Eye (tissue), 1 donor: ENCODE results near the gene PJVK.
"Not testable (repeated sequence)": the region's sequence is repeated elsewhere in the genome, so short reads cannot be mapped to it uniquely, and the experiment has no call there.

Source experiments
- DNase-seq: peaks from one replicate; pipeline ENCODE4 v3.0.0-alpha.2; 2015

Gene PJVK

GRCh38 chr2:178436662-178437061 is 14.5 kb upstream of the PJVK start:
- no peak for DNase-seq

- no peak for DNase-seq
Observed at GRCh38 chr2:178441426-178441825, 9.8 kb upstream of the PJVK start.

DNA sequence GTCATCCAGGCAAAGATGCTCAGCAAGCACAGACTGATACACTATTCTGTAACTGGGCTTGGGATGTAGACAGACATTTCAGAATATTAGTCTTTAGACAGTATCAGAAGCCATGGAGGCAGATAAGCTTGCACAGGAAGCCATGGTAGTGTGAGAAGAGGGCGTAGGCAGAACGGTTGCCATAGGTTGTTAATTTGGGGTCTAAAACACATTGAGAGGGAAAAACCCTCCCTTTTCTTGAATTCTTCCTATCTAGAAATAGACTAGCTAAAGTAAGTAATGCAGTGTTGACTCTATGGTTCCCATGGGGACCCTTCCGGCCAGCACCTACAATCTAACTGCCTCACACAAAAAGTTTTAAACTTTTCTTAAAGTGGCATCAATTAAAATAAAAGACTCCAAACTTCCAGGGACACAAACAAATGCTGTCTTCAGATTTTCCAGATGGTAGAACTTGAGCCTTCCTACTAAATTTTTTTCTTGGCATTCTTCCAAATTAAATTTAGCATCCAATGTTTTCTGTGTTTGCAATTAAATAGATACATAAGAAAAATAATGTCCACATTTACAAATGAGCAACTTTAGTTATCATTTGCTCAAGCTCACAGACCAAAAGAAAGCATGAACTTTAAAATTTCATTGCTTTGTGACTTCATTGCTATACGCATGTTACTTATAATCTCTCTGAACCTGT is 2.1 kb upstream of the PJVK start:
- peak; percentile 14 for DNase-seq

DNA sequence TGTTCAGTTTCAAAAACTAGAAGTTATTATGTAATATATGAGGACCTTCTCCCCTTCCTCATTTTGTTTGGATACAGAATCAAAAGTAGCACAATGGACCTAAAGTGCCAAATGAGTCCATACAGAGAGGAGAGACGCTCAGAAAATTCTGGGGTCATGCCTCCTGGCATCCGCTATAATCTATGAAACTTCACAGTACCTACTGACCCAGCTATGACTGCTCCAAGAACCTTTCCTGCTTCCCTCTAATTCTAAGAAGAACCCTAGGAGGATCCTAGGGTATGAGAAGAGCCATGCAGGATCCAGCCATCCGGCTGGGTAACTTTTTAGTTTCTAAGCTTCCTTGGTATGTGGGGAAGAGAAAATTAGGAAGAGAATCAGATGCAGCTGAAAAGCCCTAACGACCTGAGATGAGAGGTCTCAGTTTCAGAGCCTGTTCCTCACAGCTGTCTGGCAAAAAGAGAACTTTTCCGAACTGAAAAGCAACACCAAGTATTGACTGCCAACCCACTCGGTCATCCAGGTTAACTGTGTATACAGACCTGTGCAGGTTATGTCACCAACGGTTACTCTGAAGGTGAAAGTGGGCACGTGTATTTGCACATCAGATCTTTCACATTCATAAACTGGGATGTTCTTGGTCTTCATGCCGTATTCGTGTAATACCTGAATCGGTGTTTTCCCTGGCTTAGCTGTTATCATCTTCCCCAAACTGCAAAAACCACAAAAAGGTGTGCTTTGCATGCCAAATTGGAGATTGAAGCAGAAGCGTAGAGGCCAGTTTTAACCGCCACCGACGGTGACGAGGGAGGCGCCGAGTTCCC is 1.3 kb upstream of the PJVK start:
- DNase-seq = no peak

- DNase-seq = no peak
Observed at GRCh38 chr2:178450524-178450773, 729 bp upstream of the PJVK start.

GRCh38 chr2:178452334-178452733 is 1.2 kb downstream of the PJVK start:
- DNase-seq = peak; percentile 19

DNA sequence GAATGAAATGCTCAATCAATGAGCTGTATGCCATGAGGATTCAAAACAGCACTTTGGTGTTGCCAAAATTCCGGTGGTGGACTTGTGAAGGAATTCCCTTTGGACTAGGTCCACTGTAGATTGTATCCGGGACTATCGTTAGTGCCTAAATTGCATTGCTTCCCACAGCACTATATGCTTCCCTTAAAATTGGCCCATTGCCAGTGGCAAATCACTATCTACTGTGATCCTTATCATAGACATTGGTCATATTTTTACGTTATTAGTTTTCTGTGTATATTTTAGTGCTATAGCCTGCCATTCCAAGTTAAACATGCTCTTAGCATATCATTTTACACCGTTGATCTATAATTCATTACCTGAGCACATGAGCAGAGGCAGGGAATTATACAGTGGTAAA is 1.7 kb downstream of the PJVK start:
- no peak for DNase-seq

DNA sequence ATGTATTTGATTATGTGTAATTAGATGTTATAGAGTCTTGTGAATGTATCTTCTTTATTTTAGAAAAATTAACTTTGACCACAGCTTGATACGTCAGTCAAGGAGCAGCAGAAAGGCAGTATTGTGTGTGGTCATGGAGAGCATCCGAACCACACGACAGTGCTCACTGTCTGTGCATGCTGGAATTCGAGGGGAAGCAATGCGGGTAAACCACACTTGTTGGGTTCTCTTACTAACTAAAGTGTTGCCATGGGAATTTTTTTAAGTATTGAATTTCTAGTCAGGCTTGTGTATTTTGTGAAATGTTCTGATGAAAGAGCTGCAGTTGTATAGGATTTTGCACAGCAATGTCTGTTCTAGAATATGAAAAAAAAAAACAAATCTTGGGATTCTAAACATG is 4.8 kb downstream of the PJVK start:
- no peak for DNase-seq

DNA sequence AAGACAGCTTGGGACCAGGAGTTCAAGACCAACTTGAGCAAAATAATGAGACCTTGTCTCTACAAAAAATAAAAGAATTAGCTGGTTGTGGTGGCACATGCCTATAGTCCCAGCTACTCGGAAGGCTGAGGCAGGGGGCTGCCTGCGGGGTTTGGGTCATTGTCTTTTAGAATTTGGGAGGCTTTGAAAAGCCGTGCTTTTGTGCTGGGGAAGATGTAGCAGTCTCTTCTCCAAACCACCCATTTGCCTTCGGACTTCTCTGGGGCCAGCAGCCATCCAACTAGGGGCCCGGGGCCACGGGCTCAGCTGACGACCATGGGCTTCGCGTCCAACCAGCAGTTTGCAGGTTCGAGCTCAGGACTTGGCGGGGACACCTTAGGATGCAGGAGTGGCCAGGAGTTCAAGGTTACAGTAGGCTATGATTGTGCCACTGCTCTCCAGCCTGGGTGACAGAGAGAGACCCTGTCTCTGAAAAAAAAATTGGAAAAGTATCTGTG is 6.3 kb downstream of the PJVK start:
- no peak for DNase-seq

DNA sequence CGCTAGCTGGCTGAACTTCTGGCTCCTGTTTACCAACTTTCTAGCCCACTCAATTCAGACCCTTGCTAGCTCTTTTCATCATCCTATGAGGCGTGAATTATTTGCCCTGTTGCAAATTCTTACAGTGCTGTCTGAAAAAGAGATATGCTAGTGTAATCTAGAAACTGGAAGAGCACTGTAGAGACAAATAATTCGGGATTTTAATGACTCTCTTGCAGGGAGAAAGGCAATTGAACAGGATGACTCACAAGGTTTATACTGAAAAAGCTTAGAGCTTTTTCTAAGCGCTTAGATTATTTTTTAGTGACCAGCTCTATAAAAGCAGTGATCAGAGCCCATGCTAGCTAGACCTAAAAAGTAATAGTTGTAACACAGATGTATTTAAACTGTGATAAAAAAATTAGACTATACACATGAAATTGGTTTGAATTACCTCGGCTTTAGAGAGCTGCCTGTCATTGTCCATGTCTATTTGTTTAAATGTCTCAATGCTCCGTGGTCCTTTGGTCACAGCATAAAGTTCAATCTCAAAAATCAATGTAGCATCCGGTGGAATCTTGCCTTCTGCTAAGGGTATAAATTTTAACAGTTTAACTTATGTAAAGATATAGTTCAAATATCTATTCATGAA is 18.2 kb downstream of the PJVK start:
- no peak for DNase-seq

- not testable (repeated sequence) for DNase-seq
Observed at GRCh38 chr2:178471313-178471712, 20.1 kb downstream of the PJVK start.

GRCh38 chr2:178473373-178473772 is 22.2 kb downstream of the PJVK start:
- DNase-seq = no peak

GRCh38 chr2:178473931-178474330 is 22.8 kb downstream of the PJVK start:
- DNase-seq = no peak

DNA sequence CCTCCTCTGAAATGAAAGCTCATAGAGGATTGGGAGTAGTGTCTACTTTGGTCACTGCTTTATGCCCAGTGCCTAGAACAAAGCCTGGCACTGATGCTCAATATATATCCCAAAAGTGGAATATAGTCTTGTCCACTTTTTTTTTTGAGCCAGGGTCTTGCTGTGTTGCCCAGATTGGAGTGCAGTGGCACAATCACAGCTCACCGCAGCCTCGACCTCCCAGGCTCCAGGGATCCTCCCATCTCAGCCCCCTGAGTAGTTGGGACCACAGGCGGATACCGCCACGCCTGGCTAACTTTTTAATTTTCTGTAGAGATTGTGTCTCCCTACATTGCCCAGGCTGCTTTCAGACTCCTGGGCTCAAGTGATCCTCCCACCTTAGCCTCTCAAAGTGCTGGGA is 23.4 kb downstream of the PJVK start:
- DNase-seq = no peak

DNA sequence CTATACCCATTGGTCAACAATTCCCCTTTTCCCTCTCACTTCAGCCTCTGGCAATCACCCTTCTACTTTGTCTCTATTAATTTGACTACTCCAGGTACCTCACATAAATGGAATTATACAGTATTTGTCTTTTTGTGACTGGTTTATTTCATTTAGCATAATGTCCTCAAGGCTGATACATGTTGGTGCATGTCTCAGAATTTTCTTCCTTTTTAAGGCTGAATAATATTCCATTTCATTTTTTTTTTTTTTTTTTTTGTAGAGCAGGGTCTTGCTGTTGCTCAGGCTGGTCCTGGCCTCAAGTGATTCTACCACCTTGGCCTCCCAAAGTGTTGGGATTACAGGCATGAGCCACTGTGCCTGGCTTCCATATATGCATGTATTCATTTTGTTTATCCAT is 25.3 kb downstream of the PJVK start:
- no peak for DNase-seq

GRCh38 chr2:178477443-178478129 is 26.4 kb downstream of the PJVK start:
- peak; percentile 83 for DNase-seq

GRCh38 chr2:178478130-178478438 is 26.9 kb downstream of the PJVK start:
- DNase-seq = no peak

DNA sequence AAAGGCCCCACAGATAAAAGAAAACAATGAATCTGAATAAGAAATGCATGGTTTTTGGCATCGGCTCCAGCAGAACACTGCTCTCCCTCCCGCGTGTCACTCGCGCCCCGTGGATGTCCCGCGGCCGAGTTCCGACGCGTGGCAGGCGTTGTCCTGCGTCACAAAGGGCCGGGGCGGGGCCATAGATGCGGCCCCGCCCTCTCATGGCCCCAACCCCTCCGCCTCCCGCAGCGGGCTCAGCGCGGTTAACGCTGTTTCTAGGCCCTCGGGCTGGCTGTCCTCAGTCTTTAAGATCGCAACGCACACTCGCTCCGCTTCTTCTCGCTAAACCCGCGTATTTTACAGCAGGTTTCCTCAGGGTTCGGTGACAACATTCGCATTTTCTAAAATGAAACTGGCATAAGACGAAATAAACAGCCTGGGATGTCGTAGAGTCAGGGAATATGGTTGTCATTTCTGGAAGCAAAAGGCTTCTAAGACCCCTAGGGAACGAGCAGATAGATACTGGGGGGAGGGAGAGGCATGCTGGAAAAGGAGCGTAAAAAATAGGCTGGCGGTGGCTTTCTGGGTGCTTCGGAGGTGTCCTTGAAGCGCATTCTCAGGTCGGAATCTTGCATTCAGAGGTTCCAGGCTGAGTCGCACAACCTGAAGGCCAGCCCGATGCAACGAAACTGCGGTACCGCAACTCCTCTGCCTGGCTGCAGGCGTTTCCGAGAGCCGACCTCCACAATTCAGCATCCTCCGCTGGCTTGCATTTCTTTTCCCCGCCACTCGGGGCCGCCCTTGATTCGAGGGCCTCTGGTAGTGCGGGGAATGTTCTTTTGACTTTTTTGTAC is 27.5 kb downstream of the PJVK start, which contains the start of gene FKBP7:
FKBP7 (minus strand) TSS at position 162 of the 836 bp plus-strand sequence; CDS start at position 61, 101 bp downstream.
- peak; percentile 97 for DNase-seq

DNA sequence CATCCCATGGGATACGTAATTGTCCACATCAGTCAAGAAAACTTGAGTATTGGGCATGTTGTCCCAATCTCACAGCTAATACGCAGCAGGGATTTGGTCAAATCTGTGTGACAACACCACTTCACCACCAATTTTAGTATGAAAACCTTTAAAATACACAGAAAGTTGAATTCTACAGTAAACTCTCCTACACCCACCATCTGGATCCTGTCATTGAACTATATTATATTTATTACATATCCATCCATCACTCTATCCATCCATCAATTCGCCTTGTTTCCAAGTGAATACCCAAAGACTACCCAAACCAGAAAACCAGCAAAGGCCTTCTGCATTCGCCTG is 28.1 kb downstream of the PJVK start:
- DNase-seq = no peak

- DNase-seq = no peak
Observed at GRCh38 chr2:178479758-178480226, 28.6 kb downstream of the PJVK start.

DNA sequence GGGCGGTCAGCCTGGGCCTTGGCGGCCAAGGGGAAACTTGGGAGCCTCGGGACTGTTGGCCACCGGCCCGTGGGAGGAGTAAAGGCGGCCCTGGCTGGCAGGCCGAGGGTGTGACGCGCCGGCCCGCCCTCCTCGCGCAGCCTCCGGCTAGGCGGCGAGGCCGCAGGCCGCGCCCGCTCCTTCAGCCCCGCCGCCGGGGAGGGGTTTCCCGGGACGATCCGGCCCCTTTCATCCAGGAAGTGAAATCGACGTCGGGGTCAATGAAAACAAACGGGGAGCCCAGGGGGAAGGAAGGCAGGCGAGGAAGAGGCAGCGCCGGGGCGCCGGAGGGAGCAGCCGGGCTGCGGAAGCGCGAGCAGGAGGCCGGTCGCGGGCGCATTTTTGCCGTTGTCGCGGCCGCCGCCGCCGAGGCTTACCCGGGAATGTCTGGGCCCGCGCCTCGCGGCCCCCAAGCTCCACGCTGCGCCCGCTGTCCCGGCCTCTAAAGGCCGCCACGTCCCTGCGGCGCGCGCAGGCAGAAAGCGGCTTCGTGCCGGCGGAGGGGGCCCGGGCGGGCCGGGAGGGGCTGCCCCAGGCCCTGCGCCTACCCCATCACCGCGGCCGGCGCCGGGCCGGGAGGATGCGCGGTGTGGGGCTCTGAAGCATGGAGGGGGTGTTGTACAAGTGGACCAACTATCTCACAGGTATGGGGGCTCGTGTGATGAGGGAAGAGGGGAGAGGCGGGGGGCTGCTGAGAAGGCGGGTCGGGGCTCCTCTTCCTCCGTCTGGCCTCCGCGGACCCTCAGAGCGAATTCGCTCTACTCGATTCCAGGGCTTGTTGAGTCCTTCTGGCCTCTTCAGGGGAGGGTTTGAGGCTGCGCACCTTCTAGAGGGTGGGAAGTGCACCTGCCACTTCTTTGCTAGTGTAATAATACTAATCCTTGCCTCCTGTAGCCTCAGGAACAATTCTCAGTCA is 29.3 kb downstream of the PJVK start, which contains the start of gene PLEKHA3:
PLEKHA3 (plus strand) TSS at position 231 of the 955 bp plus-strand sequence; CDS start at position 644, 413 bp downstream.
- DNase-seq = peak; percentile 94
